ENCODE data around the gene KLF13.

The KLF13 gene

DNA sequence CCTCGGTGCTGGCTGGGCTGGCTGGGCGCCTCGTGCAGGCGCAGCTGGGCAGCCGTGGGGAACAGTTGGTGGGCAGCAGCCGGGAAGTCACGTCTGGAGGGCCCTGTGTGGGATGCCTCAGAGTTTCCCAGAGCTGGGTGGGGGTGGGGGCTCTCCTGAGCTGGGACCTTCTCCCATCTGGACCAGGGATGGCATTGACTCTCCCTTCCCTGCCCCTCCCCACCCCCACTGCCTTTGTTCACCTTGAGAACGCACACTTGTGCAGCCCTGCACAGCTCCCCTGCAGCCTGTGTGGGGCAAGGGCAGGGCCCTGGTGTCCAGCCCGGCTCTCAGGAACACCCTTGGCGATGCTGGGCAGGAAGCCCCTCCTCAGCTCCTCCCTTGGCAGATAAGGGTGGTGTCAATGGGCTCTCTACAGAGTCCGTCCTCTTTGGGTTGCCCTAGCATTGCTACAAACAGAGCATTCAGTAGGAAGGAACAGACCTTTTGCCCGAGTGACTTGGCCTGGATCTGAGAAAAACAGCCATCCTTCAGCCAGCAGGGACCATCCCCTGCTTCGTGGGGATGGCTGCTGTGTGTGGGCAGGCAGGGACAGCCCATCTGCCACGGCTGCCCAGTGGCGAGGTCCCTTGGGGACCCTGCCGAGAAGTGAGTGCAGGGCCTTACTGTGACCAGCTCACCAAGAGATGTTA is 25.5 kb upstream of the KLF13 start:
- no peak for DNase-seq

- DNase-seq = no peak
Observed at GRCh38 chr15:31301673-31301990, 25.0 kb upstream of the KLF13 start.

DNA sequence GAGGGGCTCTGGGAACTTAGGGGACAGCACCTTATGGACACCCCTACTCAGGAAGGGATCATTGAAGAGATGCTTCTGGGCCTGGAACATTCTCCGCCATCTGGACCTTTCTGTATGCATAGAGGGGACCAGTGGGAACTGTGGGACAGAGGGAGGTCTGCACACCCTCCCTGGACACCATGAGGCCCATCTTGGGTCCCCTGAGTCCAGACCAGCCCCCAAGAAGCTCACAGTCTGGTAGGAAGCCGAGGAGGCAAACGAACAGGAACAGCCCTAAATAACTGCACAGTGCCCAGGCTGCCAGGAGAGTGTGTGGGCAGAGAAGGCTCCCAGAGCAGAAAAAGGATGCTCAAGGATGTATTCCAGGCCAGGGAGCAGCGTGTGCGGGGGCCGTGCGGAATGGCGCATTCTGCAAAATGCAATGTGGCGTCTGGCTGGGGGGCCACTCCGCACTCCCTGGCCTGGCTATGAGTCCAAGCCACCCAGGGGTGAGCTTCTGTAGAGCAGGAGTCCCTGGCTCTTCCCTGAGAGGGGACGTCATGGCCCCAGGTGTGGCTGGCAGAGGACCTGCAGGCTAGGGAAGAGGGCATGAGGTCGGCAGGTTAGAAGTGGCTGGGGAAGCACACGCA is 24.5 kb upstream of the KLF13 start:
- DNase-seq = no peak

DNA sequence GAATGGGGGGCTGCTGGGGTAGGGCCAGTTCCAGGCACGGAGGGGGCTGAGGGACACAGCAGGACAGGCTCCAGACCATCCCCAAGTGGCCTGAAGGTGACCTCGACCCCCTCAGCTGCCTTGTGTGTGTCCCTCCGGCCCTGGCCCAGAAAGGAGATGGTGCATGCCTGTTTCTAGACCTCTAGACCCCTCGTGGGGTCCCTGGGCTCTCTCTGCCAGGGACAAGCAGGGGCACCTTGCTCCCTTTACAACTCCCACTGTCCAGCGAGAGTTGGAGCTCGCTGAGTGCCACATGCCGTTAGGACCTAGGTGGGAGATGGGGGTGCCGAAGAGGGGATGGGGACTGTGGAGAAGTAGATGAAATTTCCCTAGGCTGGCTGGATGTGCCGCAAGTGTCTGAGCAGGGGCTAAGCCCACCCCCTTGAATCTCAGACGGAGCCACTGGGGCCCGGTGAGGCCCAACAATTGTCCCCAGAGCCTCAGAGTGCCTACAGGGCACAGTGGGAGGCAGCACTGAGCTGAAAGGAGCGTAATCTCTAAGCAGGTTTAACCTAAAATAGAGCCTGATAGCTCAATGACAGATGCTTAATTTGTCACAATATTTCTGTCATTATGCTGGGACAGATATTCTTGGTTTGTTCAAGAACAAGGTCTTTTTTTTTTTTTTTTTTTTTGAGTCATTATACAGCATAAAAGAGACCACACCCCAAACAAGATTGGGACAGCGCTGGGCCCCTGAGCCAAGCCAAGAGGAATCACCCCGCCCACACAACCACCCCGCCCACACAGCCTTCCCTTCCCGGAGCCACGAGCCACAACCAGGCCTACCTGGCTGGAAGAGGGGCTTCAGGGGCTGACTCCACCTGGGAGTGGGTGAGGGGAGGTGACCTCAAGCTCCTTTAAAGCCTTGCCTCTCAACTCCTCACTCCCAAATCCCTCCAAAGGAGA is 23.6 kb upstream of the KLF13 start:
- DNase-seq = no peak

GRCh38 chr15:31303726-31304648 is 22.6 kb upstream of the KLF13 start:
- DNase-seq = no peak

DNA sequence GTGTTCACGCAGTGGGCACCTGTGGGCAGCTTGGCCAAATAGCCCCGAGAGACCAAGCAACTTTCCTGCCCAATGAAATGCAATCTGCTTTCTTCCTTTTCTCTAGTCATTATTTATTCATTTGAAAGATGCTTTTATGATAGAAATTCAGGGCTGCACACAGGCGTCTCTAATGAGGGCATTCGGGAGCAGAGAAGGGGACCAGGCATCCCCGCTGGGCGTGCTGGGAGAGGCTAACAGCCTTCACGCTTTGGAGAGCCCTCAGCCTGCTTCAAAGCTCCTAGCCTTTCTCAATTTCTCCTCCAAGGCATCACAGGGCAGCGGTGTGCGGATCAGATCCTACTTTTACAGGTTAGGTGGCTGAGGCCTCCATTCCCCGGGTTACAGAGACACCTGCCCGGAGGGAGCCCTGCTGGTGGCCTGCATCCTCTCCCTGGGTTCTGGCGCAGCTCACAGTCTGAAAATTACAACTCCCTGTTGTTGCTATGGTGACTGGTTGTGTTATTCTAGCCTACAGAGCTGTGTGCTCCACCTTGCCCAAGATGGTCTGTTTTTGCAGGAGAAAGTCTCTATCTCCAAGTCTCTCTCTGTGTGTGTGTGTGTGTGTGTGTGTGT is 21.8 kb upstream of the KLF13 start:
- DNase-seq = no peak

DNA sequence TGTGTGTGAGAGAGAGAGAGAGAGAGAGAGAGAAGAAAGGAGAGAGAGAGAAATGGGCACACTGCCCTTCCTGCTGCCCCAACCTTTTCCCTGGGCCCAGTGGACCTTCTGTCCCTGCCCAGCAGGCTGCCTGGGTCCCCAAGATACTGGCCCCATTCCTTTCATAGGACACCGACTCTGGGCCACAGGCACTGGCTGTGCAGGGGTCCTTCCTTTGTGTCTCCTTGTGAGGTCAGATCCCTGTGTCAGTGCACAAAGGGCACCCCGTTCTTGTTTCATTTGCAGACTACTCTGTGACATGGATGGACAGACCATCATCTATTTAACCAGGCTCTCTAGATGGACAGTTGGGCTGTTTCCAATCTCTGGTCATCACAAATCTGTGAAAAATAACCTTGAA is 21.3 kb upstream of the KLF13 start:
- DNase-seq = no peak

DNA sequence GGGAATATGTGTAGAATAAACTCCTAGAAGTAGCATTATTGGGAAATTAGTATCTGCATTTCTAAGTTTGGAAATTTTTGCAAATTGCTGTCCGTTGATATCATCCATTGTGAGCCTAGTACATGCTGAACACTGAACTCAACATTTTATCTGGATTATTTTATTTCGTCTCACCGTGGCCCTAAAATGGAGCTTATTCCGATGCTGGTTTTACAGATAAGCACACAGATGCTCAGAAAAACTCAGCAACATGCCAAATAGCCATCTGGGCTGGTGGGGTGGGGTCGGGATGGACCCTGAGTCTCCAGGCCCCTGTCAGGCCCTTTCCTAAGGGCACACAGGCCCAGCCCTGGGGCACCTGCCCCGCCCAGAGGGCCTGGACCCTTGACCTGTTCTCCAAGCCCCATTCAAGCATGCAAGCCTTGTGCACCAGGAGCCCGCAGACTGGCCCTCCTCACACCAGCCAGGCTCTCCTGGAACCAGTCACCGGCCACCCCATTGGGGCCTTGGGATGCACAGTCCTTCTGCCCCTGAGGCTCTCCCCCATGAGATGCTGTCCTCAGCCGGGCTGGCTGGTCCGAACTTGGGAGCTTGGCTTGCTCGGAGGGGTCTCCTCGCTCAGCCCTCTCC is 20.7 kb upstream of the KLF13 start:
- DNase-seq = no peak

- no peak for DNase-seq
Observed at GRCh38 chr15:31306426-31307269, 20.0 kb upstream of the KLF13 start.

DNA sequence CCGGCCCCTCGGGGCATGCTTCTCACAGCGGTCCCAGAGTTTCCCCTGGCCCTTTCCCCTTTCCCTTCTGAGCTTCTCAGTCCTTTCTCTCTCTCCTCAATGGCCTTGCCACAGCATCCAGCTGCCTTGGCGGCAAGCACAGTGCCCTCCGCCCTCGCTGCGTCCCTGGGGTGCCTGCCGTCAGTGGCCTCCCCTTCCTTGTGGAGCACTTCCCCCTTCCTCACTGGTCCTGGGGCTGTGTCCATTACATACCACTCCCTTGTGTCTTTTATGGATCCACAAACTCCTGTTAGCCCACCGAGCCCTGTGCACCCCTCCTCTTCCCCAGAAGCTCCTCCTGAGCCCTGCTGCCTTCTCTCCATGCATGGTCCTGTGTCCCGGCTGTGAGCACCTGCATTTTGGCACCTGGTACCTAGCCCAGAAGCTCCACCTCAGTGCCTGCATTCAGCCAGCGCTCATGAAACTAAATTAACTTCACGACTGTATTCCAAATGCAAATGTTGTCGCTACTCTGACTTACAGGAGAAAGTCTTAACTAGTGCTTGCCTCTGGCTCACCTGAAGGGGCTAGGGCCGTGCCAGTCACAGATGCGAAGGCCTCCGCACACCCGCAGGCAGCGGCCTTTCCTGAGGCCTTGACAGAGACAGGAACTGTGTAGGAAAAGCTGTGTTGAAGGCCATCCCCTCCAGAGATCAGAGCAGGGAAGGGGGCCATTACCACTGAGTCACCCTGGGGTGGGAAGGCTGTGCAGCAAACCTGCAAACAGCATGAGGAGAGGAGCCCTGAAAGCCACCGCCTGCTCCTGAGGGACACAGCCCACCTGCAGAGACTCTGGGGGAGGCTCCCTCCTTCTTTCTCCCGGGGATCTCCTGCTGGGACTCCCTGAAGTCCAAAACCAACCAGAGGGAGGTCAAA is 19.1 kb upstream of the KLF13 start:
- DNase-seq = no peak

DNA sequence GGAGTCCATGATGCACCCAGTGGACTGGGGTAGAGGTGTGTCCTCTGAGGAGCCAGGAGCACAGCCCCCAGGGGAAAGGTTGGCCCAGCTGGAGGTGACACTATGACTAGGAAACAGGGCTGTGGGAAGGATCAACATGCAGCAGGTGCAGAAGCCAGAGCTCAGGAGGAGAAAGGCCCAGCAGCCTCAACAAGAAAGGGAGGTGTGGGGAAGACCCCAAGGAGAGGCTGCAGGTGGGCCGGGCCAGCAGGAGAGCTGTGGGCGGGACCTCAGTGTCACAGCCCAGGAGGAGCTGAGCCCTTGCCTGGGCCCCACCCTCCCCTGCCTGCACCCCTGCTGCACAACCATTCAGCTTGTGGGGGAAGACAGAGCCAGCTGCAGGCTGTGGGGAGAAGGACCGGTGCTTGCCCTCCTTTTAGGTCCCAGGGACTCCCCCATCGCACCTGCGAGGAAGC is 18.4 kb upstream of the KLF13 start:
- no peak for DNase-seq

DNA sequence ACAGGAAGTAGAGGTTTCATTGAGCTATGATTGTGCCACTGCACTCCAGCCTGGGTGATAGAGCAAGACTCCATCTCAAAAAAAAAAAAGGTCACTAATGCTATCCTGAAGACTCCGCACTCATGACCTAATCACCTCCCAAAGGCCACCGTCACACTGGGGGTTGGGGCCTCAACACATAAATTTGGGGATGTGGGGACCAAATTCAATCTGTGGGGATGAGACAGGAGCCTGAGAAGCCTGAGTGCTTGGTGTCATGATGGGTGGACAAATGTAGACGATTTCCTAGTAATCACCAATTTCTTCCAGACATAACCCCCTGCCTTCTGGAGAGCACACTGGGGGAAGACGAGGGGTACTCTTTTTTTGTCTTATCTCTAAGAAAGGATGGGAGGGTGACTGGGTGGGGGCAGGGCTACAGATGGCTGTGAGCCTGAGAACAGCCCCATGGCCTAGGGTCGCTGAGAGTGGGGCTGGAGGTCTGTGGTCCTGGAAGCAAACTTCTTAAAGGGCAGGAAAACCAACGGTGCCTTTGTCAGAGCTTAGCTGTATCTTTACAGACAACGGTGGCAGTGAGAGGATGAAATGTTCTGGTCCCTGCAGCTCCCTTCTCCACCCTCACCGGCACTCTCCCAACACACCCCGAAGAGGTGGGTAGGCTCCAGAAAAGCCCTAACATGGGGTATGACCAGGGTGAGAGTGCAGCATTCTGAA is 16.6 kb upstream of the KLF13 start:
- no peak for DNase-seq

GRCh38 chr15:31311735-31312619 is 14.7 kb upstream of the KLF13 start:
- DNase-seq = no peak

- DNase-seq = no peak
Observed at GRCh38 chr15:31313223-31313622, 13.4 kb upstream of the KLF13 start.

GRCh38 chr15:31314380-31314779 is 12.3 kb upstream of the KLF13 start:
- no peak for DNase-seq

- DNase-seq = no peak
Observed at GRCh38 chr15:31316135-31316795, 10.4 kb upstream of the KLF13 start.

- DNase-seq = no peak
Observed at GRCh38 chr15:31317017-31317416, 9.6 kb upstream of the KLF13 start.
